ENCODE measurements around the gene ANO7.

The ANO7 gene

GRCh38 chr2:241224018-241224850 is 35.8 kb downstream of the ANO7 start:
- TF ChIP-seq POLR2AphosphoS5 (IDR thresholded peaks at IDR 0.05; ENCODE audit: low read depth, low read length) (peak; percentile 27; the same call in 1 of the 2 replicates), SIN3A (IDR thresholded peaks at IDR 0.05; ENCODE audit: borderline replicate concordance, insufficient read depth, low read length) (no peak), FOXP2 (optimal IDR thresholded peaks at IDR 0.05; ENCODE audit: borderline replicate concordance, extremely low read depth, extremely low read length, insufficient read depth) (peak; percentile 67)

- TF ChIP-seq POLR2AphosphoS5 (IDR thresholded peaks at IDR 0.05; ENCODE audit: low read depth, low read length) (no peak), REST (IDR thresholded peaks at IDR 0.05; ENCODE audit: insufficient read depth in 1 of 2, low read depth in 2 of 2, low read length in 2 of 2) (no peak), FOXP2 (optimal IDR thresholded peaks at IDR 0.05; ENCODE audit: borderline replicate concordance, extremely low read depth, extremely low read length, insufficient read depth) (no peak), TAF1 (IDR thresholded peaks at IDR 0.05; ENCODE audit: borderline replicate concordance, insufficient read depth, low read length) (no peak)
Measured at GRCh38 chr2:241224851-241225438, 36.5 kb downstream of the ANO7 start.

GRCh38 chr2:241225545-241225944 is 37.1 kb downstream of the ANO7 start:
- 0 out of 2 replicates have a peak, but pooled peaks have one; percentile 3 for TF ChIP-seq POLR2AphosphoS5 (IDR thresholded peaks at IDR 0.05; ENCODE audit: low read depth, low read length)
- no peak for TF ChIP-seq FOXP2 (optimal IDR thresholded peaks at IDR 0.05; ENCODE audit: borderline replicate concordance, extremely low read depth, extremely low read length, insufficient read depth)
- TF ChIP-seq REST (IDR thresholded peaks at IDR 0.05; ENCODE audit: insufficient read depth in 1 of 2, low read depth in 2 of 2, low read length in 2 of 2): no peak

GRCh38 chr2:241225983-241226382 is 37.5 kb downstream of the ANO7 start:
- no peak for TF ChIP-seq SIN3A (IDR thresholded peaks at IDR 0.05; ENCODE audit: borderline replicate concordance, insufficient read depth, low read length)
- no peak for TF ChIP-seq TAF1 (IDR thresholded peaks at IDR 0.05; ENCODE audit: borderline replicate concordance, insufficient read depth, low read length)
- TF ChIP-seq FOXP2 (optimal IDR thresholded peaks at IDR 0.05; ENCODE audit: borderline replicate concordance, extremely low read depth, extremely low read length, insufficient read depth): no peak
- TF ChIP-seq POLR2AphosphoS5 (IDR thresholded peaks at IDR 0.05; ENCODE audit: low read depth, low read length): no peak
- no peak for TF ChIP-seq REST (IDR thresholded peaks at IDR 0.05; ENCODE audit: insufficient read depth in 1 of 2, low read depth in 2 of 2, low read length in 2 of 2)

- TF ChIP-seq TAF1 (IDR thresholded peaks at IDR 0.05; ENCODE audit: borderline replicate concordance, insufficient read depth, low read length) (no peak), REST (IDR thresholded peaks at IDR 0.05; ENCODE audit: insufficient read depth in 1 of 2, low read depth in 2 of 2, low read length in 2 of 2) (no peak), SIN3A (IDR thresholded peaks at IDR 0.05; ENCODE audit: borderline replicate concordance, insufficient read depth, low read length) (no peak), POLR2AphosphoS5 (IDR thresholded peaks at IDR 0.05; ENCODE audit: low read depth, low read length) (no peak), FOXP2 (optimal IDR thresholded peaks at IDR 0.05; ENCODE audit: borderline replicate concordance, extremely low read depth, extremely low read length, insufficient read depth) (no peak)
Measured at GRCh38 chr2:241226723-241227572, 38.5 kb downstream of the ANO7 start.
